GM23248 (cell line): Measurements from ENCODE around the gene MCU.

Experiments used
- EZH2 ChIP-seq: fragments of 200-600 bp; sonication (generic); IDR thresholded peaks from 2 replicates; pipeline ENCODE4 v1.6.1; 2018; ENCODE audit warnings: antibody characterized with exemption, mild to moderate bottlenecking; ENCODE audit not compliant: insufficient read depth, poor library complexity, severe bottlenecking
- EZH2phosphoT487 ChIP-seq: fragments of 200-600 bp; sonication (generic); IDR thresholded peaks from 2 replicates; pipeline ENCODE4 v1.6.1; 2018; ENCODE audit warnings: antibody characterized with exemption, moderate library complexity, mild to moderate bottlenecking, low read depth; ENCODE audit not compliant: insufficient read depth

DNA sequence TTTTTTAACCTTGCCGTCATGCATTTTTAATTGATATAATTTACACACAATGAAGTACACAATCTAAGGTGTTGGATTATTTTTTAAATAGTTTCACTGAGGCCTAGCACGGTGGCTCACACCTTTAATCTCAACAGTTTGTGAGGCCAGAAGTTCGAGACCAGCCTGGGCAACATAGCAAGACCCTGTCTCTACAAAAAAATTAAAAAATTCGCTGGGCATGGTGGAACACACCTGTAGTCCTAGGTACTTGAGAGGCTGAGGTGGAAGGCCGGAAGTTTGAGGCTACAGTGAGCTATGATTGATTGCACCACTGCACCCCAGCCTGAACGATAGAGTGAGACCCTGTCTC lies 108.8 kb downstream of the MCU start:
- TF ChIP-seq EZH2phosphoT487 (no peak), EZH2 (no peak)
